Ecto neural progenitor cell (in vitro differentiated cells): ENCODE measurements around the gene N4BP2L1.

Experiments used
- DNase-seq: peaks from one replicate; pipeline ENCODE4 v3.0.0-alpha.2; 2018; ENCODE audit warnings: low spot score

The N4BP2L1 gene

GRCh38 chr13:32431361-32431760, 3.4 kb upstream of the N4BP2L1 start:
- DNase-seq = no peak

- no peak for DNase-seq
Measured at GRCh38 chr13:32430018-32430747, 2.3 kb upstream of the N4BP2L1 start.

- DNase-seq = no peak
Measured at GRCh38 chr13:32429433-32429909, 1.5 kb upstream of the N4BP2L1 start.

- DNase-seq = no peak
Measured at GRCh38 chr13:32428581-32429432, 877 bp upstream of the N4BP2L1 start.

- peak; percentile 72 for DNase-seq
Measured at GRCh38 chr13:32426990-32427851, 709 bp downstream of the N4BP2L1 start.

GRCh38 chr13:32426191-32426989, 1.5 kb downstream of the N4BP2L1 start:
- no peak for DNase-seq

- no peak for DNase-seq
Measured at GRCh38 chr13:32425158-32425557, 2.8 kb downstream of the N4BP2L1 start.

GRCh38 chr13:32423592-32423991, 4.3 kb downstream of the N4BP2L1 start:
- no peak for DNase-seq

- no peak for DNase-seq
Measured at GRCh38 chr13:32419862-32420261, 8.1 kb downstream of the N4BP2L1 start.

- DNase-seq = no peak
Measured at GRCh38 chr13:32417995-32418394, 9.9 kb downstream of the N4BP2L1 start.

- DNase-seq = no peak
Measured at GRCh38 chr13:32415019-32415418, 12.9 kb downstream of the N4BP2L1 start.

- DNase-seq = no peak
Measured at GRCh38 chr13:32414580-32414979, 13.3 kb downstream of the N4BP2L1 start.

- no peak for DNase-seq
Measured at GRCh38 chr13:32413284-32413683, 14.6 kb downstream of the N4BP2L1 start.

GRCh38 chr13:32409561-32410421, 18.1 kb downstream of the N4BP2L1 start:
- peak; percentile 56 for DNase-seq

GRCh38 chr13:32409001-32409313, 19.0 kb downstream of the N4BP2L1 start:
- DNase-seq = no peak

GRCh38 chr13:32408296-32409000, 19.5 kb downstream of the N4BP2L1 start:
- DNase-seq = no peak

GRCh38 chr13:32407854-32408253, 20.1 kb downstream of the N4BP2L1 start:
- no peak for DNase-seq

GRCh38 chr13:32403108-32403507, 24.8 kb downstream of the N4BP2L1 start:
- no peak for DNase-seq

- DNase-seq = no peak
Measured at GRCh38 chr13:32391101-32391619, 36.8 kb downstream of the N4BP2L1 start.

- no peak for DNase-seq
Measured at GRCh38 chr13:32390484-32390883, 37.4 kb downstream of the N4BP2L1 start.
